ENCODE measurements around the gene GNB1. TPM values are rescaled to one million over a fixed set of nuclear protein-coding genes. Genes with fewer than 3 reads are reported as not detected.

Gene GNB1
- total and polyA plus RNA-seq, 10 of the 15 experiments (the other 5 are each of a cell fraction or from before 2014, with no cell fraction given): 23.0 to 392 (median 93.9) TPM

- BruUV-seq (replicated peaks): no TSS peak
- 79% methylated on average over 8 of the region's 8 CpGs for WGBS (ENCODE audit: insufficient coverage, insufficient replicate concordance, low lambda C conversion rate, missing lambda C conversion rate)
These were observed 107.6 kb downstream of the GNB1 start for GRCh38 chr1:1783320-1783719.

More at GRCh38 chr1:1783320-1783719, 107.6 kb downstream of the GNB1 start:
- Histone ChIP-seq H3K4me3 (no peak overlapping the region), H3K27ac (ENCODE audit: control insufficient read depth, insufficient read depth) (no peak overlapping the region), H3K4me2 (ENCODE audit: control insufficient read depth, insufficient read depth) (peak overlapping the region; percentile 13; the same call in 1 of the 2 replicates), H3K9me3 (replicated peaks; ENCODE audit: control insufficient read depth, insufficient read depth, low read length) (no peaks in the 10 kb centered on the region), H3K9ac (ENCODE audit: control insufficient read depth, insufficient read depth, low read length) (no peak overlapping the region), H3K27me3 (replicated peaks in 1 of 2; ENCODE audit: control insufficient read depth in 2 of 2, insufficient read depth in 2 of 2, low read length in 1 of 2) (no peaks in the 10 kb centered on the region), H3K4me1 (ENCODE audit: control insufficient read depth, insufficient read depth, low read length) (peaks cover 46% of the 10 kb centered on the region), H3K79me2 (ENCODE audit: control insufficient read depth, insufficient read depth, low read length) (peaks cover 1% of the 10 kb centered on the region; the same call in 1 of the 2 replicates), H3K36me3 (ENCODE audit: control insufficient read depth in 2 of 2, insufficient read depth in 2 of 2, low read length in 1 of 2) (peaks cover 16 to 19% of the 10 kb centered on the region in 2 experiments; a peak in 3 of 4 replicates), H2AFZ (ENCODE audit: control insufficient read depth, low read depth, low read length) (no peak overlapping the region), H4K20me1 (ENCODE audit: control insufficient read depth, insufficient read depth) (no peaks in the 10 kb centered on the region; the same call in 1 of the 2 replicates)
- in situ Hi-C loops (cut with MboI) (loop anchor here (10.0 kb wide), 1 partner anchor 121 kb away; no protein-coding TSS in a partner anchor), intact Hi-C loops (cut with micrococcal nuclease; ENCODE audit: unreplicated experiment) (no loop called here)
- SMC1A ChIA-PET (ENCODE audit: uncharacterized antibody, unreplicated experiment): no interaction called here
- FAIRE-seq: no peak
- POLR2A ChIA-PET: interaction anchor here (0.5 kb wide), 1 partner anchor 7 kb away, joined by 5 read pairs; no protein-coding TSS in a partner anchor
- DNase-seq (ENCODE audit: low read depth, low spot score): no peak
- CTCF ChIA-PET: interaction anchor here (0.7 to 2.9 kb wide), 2 partner anchors 123 to 282 kb away, joined by 3 to 8 read pairs; no protein-coding TSS in a partner anchor
- ATAC-seq: no peak
- TF ChIP-seq ETV6 (conservative IDR thresholded peaks at IDR 0.05 in 1 of 2, IDR thresholded peaks at IDR 0.05 in 1 of 2; ENCODE audit: borderline replicate concordance in 1 of 2, low read depth in 1 of 2) (no peak), SMC3 (IDR thresholded peaks at IDR 0.05; ENCODE audit: borderline replicate concordance, low read length) (no peak), POLR2A (IDR thresholded peaks at IDR 0.05; ENCODE audit: low read depth, low read length) (peak; percentile 29; the same call in 1 of the 2 replicates), ZZZ3 (IDR thresholded peaks at IDR 0.05; ENCODE audit: control insufficient read depth, insufficient read length, low read depth) (no peak), RELB (IDR thresholded peaks at IDR 0.05; ENCODE audit: low read depth) (no peak)
- RAD21 ChIA-PET (ENCODE audit: unreplicated experiment): interaction anchor here (1.9 kb wide), 1 partner anchor 123 kb away, joined by 4 read pairs; no protein-coding TSS in a partner anchor

All from GM12878 (cell line).